CD14-positive monocyte (primary cell): ENCODE data around the gene UBXN7. TPM values are rescaled to one million over a fixed set of nuclear protein-coding genes. Genes with fewer than 3 reads are reported as not detected.
"Not testable (repeated sequence)": the region's sequence is repeated elsewhere in the genome, so short reads cannot be mapped to it uniquely, and the experiment has no call there.

Experiments
- DNase-seq, 3 donors: peaks; one replicate each; pipeline ENCODE4 v3.0.0-alpha.2; 2011 to 2022
- H2AFZ ChIP-seq: 2 replicates; pipeline ENCODE4 v1.6.0; 2012; ENCODE audit warnings: mild to moderate bottlenecking, low read depth, low read length, inconsistent platforms; ENCODE audit not compliant: insufficient read depth, poor library complexity, severe bottlenecking
- H3K27ac ChIP-seq, 2 donors: 1 replicate in 1 of 2; 2 replicates in 1 of 2; pipeline ENCODE4 v1.5.1; 2012 to 2013; ENCODE audit warnings: low read length in 2 of 2, control low read depth in 1 of 2, inconsistent platforms in 1 of 2, low read depth in 1 of 2, mild to moderate bottlenecking in 1 of 2
- H3K27me3 ChIP-seq, 2 donors: one replicate each; pipeline versions ENCODE4 v1.6.0 to v1.6.1; 2011 to 2013; ENCODE audit warnings: low read length in 2 of 2; ENCODE audit not compliant: control insufficient read depth in 2 of 2, insufficient read depth in 2 of 2
- H3K36me3 ChIP-seq, 2 donors: replicated peaks in 1 of 2; 1 replicate in 1 of 2; 2 replicates in 1 of 2; pipeline versions ENCODE4 v1.5.1 to v1.6.1; 2012 to 2013; ENCODE audit warnings: low read length in 2 of 2, control low read depth in 1 of 2, inconsistent platforms in 1 of 2, mild to moderate bottlenecking in 1 of 2; ENCODE audit not compliant: insufficient read depth in 2 of 2, control insufficient read depth in 1 of 2
- H3K4me1 ChIP-seq, 2 donors: 1 replicate in 1 of 2; 2 replicates in 1 of 2; pipeline versions ENCODE4 v1.5.1 to v1.6.1; 2012 to 2013; ENCODE audit warnings: low read length in 2 of 2, control low read depth in 1 of 2, inconsistent platforms in 1 of 2, mild to moderate bottlenecking in 1 of 2, moderate library complexity in 1 of 2; ENCODE audit not compliant: insufficient read depth in 2 of 2, control insufficient read depth in 1 of 2
- H3K4me2 ChIP-seq: replicated peaks from 2 replicates; pipeline ENCODE3; 2012; ENCODE audit warnings: low read length, moderate library complexity, mild to moderate bottlenecking; ENCODE audit not compliant: poor library complexity, severe bottlenecking; ENCODE audit errors: extremely low read depth
- H3K4me3 ChIP-seq, 3 experiments: fragments of 200-600 bp in 1 of 3; sonication (generic) in 1 of 3; replicated peaks in 1 of 3; 1 replicate in 2 of 3; 2 replicates in 1 of 3; pipeline ENCODE4 v1.5.1; 2011 to 2013; ENCODE audit warnings: low read length in 3 of 3, mild to moderate bottlenecking in 3 of 3, control low read depth in 2 of 3, low read depth in 2 of 3, inconsistent platforms in 1 of 3, moderate library complexity in 1 of 3
- H3K79me2 ChIP-seq: 2 replicates; pipeline ENCODE4 v1.6.0; 2012; ENCODE audit warnings: mild to moderate bottlenecking, control low read depth, inconsistent platforms, low read length, moderate library complexity; ENCODE audit not compliant: insufficient read depth
- H3K9ac ChIP-seq: 2 replicates; pipeline ENCODE4 v1.6.0; 2017; ENCODE audit warnings: low read length, mild to moderate bottlenecking; ENCODE audit not compliant: insufficient read depth, poor library complexity, severe bottlenecking
- H3K9me3 ChIP-seq, 2 donors: replicated peaks in 1 of 2; 1 replicate in 1 of 2; 2 replicates in 1 of 2; pipeline versions ENCODE4 v1.5.1 to v1.6.1; 2012 to 2013; ENCODE audit warnings: low read length in 2 of 2, control low read depth in 1 of 2; ENCODE audit not compliant: control insufficient read depth in 1 of 2, insufficient read depth in 1 of 2
- H4K20me1 ChIP-seq: 2 replicates; pipeline ENCODE4 v1.6.0; 2012; ENCODE audit warnings: mild to moderate bottlenecking, low read length, control low read depth, moderate library complexity; ENCODE audit not compliant: insufficient read depth
- H3K27ac Mint-ChIP-seq, 7 donors: one replicate each; pipeline ENCODE4 v1.8.0; 2020; ENCODE audit warnings: mild to moderate bottlenecking in 7 of 7, mixed read lengths in 7 of 7, moderate library complexity in 6 of 7, inconsistent platforms in 2 of 7
- H3K27me3 Mint-ChIP-seq, 3 donors: one replicate each; pipeline ENCODE4 v1.8.0; 2021 to 2022; ENCODE audit warnings: low read depth in 3 of 3, mild to moderate bottlenecking in 3 of 3, mixed read lengths in 3 of 3, moderate library complexity in 3 of 3, inconsistent platforms in 1 of 3
- H3K36me3 Mint-ChIP-seq, 2 donors: one replicate each; pipeline ENCODE4 v1.8.0; 2020; ENCODE audit warnings: mixed read lengths in 2 of 2, inconsistent platforms in 1 of 2, mild to moderate bottlenecking in 1 of 2
- H3K4me1 Mint-ChIP-seq: one replicate; pipeline ENCODE4 v1.8.0; 2020; ENCODE audit warnings: mild to moderate bottlenecking, mixed read lengths
- H3K4me3 Mint-ChIP-seq, 2 donors: one replicate each; pipeline ENCODE4 v1.8.0; 2020; ENCODE audit warnings: mild to moderate bottlenecking in 2 of 2, mixed read lengths in 2 of 2, moderate library complexity in 1 of 2
- H3K9me3 Mint-ChIP-seq, 7 donors: one replicate each; pipeline ENCODE4 v1.8.0; 2020 to 2022; ENCODE audit warnings: mixed read lengths in 7 of 7, mild to moderate bottlenecking in 6 of 7, moderate library complexity in 6 of 7, inconsistent platforms in 2 of 7
- WGBS: methylation state at CpG from one replicate; pipeline ENCODE4 v1.1.5; 2013; ENCODE audit warnings: missing lambda C conversion rate; ENCODE audit not compliant: insufficient coverage; 5-methylcytosine and 5-hydroxymethylcytosine counted together
- intact Hi-C, 2 donors: fragments of 100-400 bp; cut with micrococcal nuclease; formaldehyde crosslinking; loops; one replicate each; pipeline versions ENCODE4 v1.15.0 to v1.15.1; 2023
- polyA plus RNA-seq, 3 donors: library from polyadenylated mRNA; depleted of rRNA in 1 of 3; unstranded in 2 of 3; stranded (reverse) in 1 of 3; fragments of 300-500 nt in 2 of 3; fragments of >200 nt in 1 of 3; fragmentation: Illumina TruSeq in 2 of 3; gene quantifications; 1 replicate in 2 of 3; 2 replicates in 1 of 3; pipeline ENCODE4 v1.2.3, GENCODE V29; 2012 to 2021
- TF ChIP-seq, protein P1 (sequence below): fragments of 200-600 bp; IDR thresholded peaks from one replicate; pipeline ENCODE4 v1.8.0; 2022; ENCODE audit warnings: antibody characterized with exemption, mild to moderate bottlenecking

Gene UBXN7
- polyA plus RNA-seq, 3 donors = 10.5 to 15.8 (median 13.6) TPM

- peak overlapping the region in 1 of 7 donors; percentile 16 for H3K27ac Mint-ChIP-seq
- H3K4me1 ChIP-seq, H3K4me2 ChIP-seq, intact Hi-C loops, H4K20me1 ChIP-seq, H2AFZ ChIP-seq, DNase-seq, H3K9me3 ChIP-seq, H3K27me3 Mint-ChIP-seq, H3K27me3 ChIP-seq, H3K4me3 ChIP-seq, H3K79me2 ChIP-seq, H3K27ac ChIP-seq, H3K4me3 Mint-ChIP-seq, H3K4me1 Mint-ChIP-seq, H3K9ac ChIP-seq: not testable (repeated sequence)
- peaks cover 12 to 26% (median 19%) of the 10 kb centered on the region in 7 donors for H3K9me3 Mint-ChIP-seq
- peaks cover 82 to 85% of the 10 kb centered on the region in 2 donors for H3K36me3 Mint-ChIP-seq
- 96% methylated on average over 13 of the region's 25 CpGs for WGBS
- peaks cover 21 to 33% of the 10 kb centered on the region in 2 donors for H3K36me3 ChIP-seq
Measured at GRCh38 chr3:196385446-196385845, 46.8 kb downstream of the UBXN7 start.

GRCh38 chr3:196378146-196378841, 53.9 kb downstream of the UBXN7 start:
- Histone ChIP-seq H3K27me3 (no peaks in the 10 kb centered on the region), H3K9ac (no peak overlapping the region), H3K4me1 (no peaks in the 10 kb centered on the region), H4K20me1 (peaks cover 22% of the 10 kb centered on the region), H3K36me3 (peaks cover 6 to 32% of the 10 kb centered on the region in 2 donors), H3K27ac (no peak overlapping the region), H3K4me2 (no peak overlapping the region), H3K4me3 (no peak overlapping the region), H3K79me2 (no peaks in the 10 kb centered on the region), H3K9me3 (peaks cover 0 to 6% of the 10 kb centered on the region in 2 donors), H2AFZ (no peak overlapping the region)
- Mint-ChIP-seq H3K9me3 (peaks cover 0 to 13% (median 6%) of the 10 kb centered on the region in 7 donors), H3K4me1 (peaks cover under 1% of the 10 kb centered on the region), H3K4me3 (no peak overlapping the region), H3K27ac (no peak overlapping the region), H3K27me3 (no peaks in the 10 kb centered on the region), H3K36me3 (peaks cover 40 to 43% of the 10 kb centered on the region in 2 donors)
- TF ChIP-seq, protein P1, sequence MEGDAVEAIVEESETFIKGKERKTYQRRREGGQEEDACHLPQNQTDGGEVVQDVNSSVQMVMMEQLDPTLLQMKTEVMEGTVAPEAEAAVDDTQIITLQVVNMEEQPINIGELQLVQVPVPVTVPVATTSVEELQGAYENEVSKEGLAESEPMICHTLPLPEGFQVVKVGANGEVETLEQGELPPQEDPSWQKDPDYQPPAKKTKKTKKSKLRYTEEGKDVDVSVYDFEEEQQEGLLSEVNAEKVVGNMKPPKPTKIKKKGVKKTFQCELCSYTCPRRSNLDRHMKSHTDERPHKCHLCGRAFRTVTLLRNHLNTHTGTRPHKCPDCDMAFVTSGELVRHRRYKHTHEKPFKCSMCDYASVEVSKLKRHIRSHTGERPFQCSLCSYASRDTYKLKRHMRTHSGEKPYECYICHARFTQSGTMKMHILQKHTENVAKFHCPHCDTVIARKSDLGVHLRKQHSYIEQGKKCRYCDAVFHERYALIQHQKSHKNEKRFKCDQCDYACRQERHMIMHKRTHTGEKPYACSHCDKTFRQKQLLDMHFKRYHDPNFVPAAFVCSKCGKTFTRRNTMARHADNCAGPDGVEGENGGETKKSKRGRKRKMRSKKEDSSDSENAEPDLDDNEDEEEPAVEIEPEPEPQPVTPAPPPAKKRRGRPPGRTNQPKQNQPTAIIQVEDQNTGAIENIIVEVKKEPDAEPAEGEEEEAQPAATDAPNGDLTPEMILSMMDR = no peak
- DNase-seq = no peak
- no CpG with 5 or more reads among the region's 3 CpGs for WGBS
- intact Hi-C loops = no loop called here
